T-helper 2 cell treated with Interferon-gamma antibody and Interleukin-4, amounts not matched to agents 100 ng/mL and 5 ng/mL, for 36 hours (primary cell): Measurements from ENCODE around the gene OTOP3. TPM values are rescaled to one million over a fixed set of nuclear protein-coding genes. Genes with fewer than 3 reads are reported as not detected.

Source experiments
- intact Hi-C: fragments of 100-400 bp; cut with micrococcal nuclease; formaldehyde crosslinking; loops from one replicate; pipeline ENCODE4 v1.15.1; 2023
- total RNA-seq: library from RNA; stranded (reverse); gene quantifications from 2 replicates; pipeline ENCODE4 v1.2.3, GENCODE V29; 2022

OTOP3 gene
- total RNA-seq, 1 donor from 2014 or later, result not detected

DNA sequence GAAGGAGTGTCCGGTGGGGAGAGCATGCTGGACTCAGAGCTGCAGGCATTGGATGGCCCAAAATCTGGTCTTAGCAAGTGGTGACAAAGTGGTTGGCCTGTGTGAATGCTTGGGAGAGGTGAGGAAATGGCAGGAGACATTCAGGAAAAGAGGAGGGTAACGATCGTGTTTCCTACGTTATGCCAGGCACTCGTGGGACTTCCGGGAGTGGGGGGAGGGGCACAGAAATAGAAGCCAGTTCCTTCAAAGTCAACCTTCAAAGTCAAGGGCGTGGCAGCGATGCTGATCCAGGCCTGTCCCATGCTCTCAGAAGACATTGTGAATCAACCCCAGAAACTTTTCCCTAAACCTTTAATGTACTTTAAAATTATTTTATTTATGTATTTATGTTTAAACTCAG lies 3.8 kb downstream of the OTOP3 start:
- intact Hi-C loops, result no loop called here

DNA sequence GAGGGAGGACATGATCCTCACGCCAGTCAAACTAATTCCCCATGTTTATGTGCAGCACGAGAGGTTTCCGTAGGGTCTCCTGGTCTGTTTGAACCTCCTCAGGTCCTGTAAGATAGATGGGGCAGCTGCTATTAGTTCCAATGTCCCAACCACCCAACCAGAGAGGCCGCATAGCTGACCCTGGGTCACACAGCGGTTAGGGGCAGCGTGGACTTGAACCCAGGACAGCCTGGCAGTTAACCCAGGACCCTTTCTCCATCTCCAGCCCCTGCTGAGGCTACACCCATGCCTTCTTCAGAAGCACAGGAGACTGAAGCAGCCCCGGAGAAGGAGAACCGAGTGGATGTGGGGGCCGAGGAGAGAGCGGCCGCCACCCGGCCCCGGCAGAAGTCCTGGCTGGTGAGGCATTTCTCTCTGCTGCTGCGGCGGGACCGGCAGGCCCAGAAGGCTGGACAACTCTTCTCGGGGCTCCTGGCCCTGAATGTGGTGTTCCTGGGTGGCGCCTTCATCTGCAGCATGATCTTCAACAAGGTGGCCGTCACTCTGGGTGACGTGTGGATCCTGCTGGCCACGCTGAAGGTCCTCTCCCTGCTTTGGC lies 5.5 kb downstream of the OTOP3 start:
- intact Hi-C loops, result no loop called here

GRCh38 chr17:74943808-74944522 lies 8.3 kb downstream of the OTOP3 start:
- intact Hi-C loops, result no loop called here

- intact Hi-C loops, result no loop called here
Observed at GRCh38 chr17:74945543-74945942, 9.8 kb downstream of the OTOP3 start.

- intact Hi-C loops, result no loop called here
Observed at GRCh38 chr17:74946641-74947040, 10.9 kb downstream of the OTOP3 start.

DNA sequence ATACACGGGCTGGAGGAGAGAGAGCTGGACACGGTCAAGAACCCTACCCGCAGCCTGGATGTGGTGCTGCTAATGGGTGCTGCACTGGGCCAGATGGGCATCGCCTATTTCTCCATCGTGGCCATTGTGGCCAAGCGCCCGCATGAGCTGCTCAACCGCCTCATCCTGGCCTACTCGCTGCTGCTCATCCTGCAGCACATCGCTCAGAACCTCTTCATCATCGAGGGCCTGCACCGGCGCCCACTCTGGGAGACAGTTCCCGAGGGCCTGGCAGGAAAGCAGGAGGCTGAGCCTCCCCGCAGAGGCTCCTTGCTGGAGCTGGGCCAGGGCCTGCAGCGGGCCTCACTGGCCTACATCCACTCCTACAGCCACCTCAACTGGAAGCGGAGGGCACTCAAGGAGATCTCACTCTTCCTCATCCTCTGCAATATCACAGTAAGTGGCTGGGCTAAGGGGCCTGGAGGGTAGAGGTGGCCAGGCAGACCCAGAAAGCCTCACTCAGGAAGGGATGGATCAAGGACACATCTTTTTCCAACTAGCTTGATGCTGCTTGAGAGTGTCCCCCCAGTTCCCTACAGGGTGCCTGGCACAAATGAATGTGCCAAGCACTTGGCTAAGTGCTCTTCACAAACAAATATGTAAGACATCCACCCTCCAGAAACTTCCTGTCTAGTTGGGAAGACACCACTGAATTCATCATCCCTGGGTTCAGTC lies 11.5 kb downstream of the OTOP3 start:
- intact Hi-C loops, result no loop called here

DNA sequence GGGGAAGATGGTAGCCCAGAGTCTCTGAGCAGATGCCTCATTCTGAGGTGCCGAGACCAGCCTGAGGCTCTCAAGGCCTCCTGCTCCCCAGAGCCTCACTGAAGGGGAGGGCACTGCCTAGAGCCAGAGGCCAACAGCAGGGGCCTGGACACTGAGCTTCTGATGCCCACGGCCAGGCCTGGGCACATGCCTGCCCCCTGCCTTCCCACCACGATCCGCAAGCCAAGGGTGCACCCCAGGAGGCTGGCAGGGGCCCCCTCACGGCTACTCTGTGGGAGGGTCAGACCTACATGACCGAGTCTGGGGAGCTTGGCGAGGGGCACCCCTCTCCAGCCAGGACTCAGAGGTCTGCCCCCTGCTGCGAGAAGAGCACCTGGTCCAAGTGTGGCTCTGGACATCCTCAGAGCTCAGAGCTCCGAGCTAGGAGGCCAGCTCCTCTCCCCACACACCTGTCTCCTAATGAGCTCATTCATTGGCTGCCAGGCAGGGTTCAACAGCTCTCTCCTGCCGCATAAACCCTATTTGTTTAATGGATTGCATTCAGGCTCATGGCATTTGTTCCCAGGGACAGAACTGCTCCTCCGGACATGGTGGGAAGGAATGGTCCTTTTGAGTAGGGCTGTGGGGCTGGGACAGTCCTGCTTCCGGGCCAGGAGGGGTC lies 13.9 kb downstream of the OTOP3 start:
- intact Hi-C loops, result no loop called here

DNA sequence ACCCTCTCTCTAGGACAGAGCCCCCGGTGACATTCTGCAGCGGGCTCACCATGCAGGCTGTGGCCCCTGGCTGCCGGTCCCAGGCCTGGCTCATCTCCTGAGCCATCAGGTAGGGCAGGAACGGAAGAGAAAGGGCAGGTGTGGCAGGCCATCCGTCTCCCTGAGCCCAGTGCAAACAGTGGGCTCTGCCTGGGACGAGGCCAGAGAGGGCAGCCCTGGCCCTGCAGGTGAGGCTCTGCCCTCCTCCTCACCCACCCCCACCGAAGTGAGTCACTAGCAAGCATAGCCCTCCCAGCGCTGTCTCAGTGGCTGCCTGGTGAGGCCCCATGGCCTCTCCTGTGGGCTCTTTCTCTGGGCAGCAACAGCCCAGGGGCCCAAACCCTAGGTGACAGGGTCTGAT lies 14.5 kb downstream of the OTOP3 start:
- intact Hi-C loops, result no loop called here

GRCh38 chr17:74951065-74951464 lies 15.4 kb downstream of the OTOP3 start:
- intact Hi-C loops, result no loop called here

DNA sequence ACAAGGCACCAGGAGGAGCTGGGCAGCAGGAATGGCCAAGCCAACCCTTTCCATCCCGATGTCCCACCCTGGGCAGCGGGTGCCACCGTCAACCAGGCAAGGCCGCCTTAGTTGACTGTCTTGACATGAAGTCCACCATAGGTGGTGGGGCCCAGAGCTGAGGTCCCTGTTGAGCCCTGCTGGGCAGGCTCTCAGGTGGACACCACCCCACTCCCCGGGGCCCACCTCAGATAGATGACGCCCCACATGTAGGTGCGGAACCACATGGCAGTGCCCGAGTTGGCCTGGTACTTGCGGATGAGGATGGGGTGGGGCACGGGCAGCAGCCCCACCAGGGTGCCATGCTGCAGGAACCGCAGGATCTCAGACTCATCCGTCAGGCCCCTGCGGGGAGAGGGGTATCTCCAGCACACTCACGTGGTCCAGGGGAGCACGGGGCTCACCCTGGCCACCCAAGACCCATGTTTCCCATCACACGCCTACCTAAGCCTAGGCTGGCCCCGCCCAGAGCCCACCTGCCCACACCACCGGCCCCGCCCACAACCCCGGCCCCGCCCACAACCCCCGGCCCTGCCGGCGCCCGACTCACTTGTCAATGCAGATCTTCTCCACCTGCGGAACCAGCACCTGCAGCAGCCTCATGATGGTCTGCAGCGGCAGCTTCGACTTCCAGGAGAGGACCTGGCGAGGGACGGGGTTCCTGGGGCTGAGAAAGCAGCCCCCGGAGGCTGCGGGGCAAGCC lies 16.2 kb downstream of the OTOP3 start:
- intact Hi-C loops, result no loop called here

GRCh38 chr17:74952431-74953133 lies 16.9 kb downstream of the OTOP3 start:
- intact Hi-C loops, result no loop called here

GRCh38 chr17:74953134-74953687 lies 17.5 kb downstream of the OTOP3 start:
- intact Hi-C loops, result no loop called here

GRCh38 chr17:74954115-74954514 lies 18.4 kb downstream of the OTOP3 start:
- intact Hi-C loops, result no loop called here

GRCh38 chr17:74954665-74955421 lies 19.1 kb downstream of the OTOP3 start:
- intact Hi-C loops, result no loop called here

DNA sequence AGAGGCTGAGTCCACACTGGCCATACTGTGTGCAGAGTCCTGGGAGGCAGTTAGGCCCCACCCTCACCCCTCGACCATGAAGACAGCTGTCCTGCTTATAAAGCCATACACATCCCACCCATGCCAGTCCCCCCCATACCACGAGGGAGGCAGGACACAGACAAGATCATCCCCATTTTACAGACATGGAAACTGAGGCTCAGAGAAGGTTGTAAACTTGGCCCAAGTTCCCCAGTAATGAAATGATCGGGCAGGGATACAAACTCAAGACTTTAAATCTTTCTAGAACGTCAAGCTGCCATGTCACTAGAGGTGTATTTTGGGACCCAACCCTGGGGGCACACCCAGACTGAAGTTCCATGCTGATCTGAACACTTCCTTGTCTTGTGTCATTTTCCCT lies 20.4 kb downstream of the OTOP3 start:
- intact Hi-C loops, result no loop called here

DNA sequence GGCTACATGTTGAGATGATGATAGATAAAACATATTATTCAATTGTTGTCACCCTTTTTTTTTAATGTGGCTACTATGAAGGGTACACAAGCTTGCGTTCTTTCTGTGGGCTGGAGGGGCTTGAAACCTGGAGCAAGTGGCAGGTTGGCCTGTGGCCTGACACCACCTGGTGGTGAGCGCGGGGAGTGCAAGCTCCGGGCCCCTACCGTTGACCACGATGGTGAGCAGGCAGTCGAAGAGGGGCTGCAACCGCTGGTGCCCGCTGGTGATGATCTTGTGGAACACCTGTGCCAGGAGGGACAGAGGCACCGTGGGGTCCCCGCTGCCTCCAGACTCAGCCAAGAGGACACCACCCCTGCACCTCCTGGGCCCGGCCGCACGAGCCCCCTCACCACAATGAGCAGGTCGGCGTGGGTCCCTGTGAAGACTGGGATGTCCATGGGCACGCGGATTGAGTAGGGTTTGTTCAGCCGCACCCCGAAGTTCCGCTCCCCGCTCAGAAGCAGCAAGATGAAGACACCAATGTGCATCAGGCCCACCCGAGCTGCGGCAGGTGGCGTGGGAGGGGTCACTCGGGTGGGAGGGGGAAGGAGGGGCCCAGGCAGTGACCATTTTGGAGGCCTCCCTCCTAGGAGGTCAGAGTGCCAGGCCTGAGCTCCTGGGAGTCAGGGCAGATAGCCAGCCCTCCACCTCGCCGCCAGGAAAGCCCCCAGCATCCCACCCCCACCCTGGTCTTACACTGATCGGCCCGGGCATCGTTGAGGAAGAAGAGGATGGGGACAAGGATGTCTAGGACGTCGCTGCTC lies 22.4 kb downstream of the OTOP3 start:
- intact Hi-C loops, result loop anchor here (1.0 to 2.0 kb wide), 2 partner anchors 35 to 167 kb away; partner anchors contain the start of gene USH1G

DNA sequence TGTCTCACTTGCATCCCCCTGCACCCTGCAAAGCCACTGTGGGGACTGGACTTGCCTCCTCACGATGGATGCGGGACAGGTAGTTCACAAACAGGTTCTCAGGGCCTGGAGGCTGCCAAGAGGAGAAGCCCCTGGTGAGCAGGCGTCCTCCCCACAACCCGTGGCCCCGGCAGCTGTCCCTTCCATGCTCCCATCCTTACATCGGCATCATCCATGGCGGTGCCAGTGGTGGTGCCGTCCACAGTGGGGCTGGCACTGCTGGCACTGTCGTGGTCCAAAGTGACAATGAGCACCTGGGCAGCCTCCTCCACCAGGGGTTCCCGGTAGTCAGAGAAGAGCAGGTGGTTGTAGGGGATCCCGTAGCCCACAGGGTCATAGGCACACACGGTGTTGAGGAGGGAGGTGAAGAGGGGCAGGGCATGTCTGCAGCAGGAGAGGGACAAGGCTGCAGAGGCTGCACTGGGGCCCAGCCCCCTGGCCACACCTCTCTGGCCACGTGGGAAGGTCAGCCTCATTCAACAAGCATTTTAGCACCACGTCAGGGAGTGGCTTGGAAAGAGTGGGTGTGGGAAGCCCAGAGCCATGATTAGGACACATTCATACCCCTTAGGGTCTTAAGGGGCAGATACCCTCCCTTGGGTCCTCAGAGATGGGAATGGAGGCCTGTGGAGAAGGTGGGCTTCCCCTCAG lies 24.3 kb downstream of the OTOP3 start:
- intact Hi-C loops, result loop anchor here (2.0 to 5.0 kb wide), 2 partner anchors 37 to 152 kb away; partner anchors contain the start of gene USH1G
